Measurements from ENCODE around the gene ZNF618. TPM values are rescaled to one million over a fixed set of nuclear protein-coding genes. Genes with fewer than 3 reads are reported as not detected.

Gene ZNF618
- total and polyA plus RNA-seq, 2 experiments from 2014 or later: 12.1 to 22.1 TPM

GRCh38 chr9:113992276-113992951 is 116.3 kb downstream of the ZNF618 start (continued):
- TF ChIP-seq, protein P1, sequence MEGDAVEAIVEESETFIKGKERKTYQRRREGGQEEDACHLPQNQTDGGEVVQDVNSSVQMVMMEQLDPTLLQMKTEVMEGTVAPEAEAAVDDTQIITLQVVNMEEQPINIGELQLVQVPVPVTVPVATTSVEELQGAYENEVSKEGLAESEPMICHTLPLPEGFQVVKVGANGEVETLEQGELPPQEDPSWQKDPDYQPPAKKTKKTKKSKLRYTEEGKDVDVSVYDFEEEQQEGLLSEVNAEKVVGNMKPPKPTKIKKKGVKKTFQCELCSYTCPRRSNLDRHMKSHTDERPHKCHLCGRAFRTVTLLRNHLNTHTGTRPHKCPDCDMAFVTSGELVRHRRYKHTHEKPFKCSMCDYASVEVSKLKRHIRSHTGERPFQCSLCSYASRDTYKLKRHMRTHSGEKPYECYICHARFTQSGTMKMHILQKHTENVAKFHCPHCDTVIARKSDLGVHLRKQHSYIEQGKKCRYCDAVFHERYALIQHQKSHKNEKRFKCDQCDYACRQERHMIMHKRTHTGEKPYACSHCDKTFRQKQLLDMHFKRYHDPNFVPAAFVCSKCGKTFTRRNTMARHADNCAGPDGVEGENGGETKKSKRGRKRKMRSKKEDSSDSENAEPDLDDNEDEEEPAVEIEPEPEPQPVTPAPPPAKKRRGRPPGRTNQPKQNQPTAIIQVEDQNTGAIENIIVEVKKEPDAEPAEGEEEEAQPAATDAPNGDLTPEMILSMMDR (conservative IDR thresholded peaks at IDR 0.05; ENCODE audit: low read depth in 2 of 2): no peak
- TF ChIP-seq, protein P2, sequence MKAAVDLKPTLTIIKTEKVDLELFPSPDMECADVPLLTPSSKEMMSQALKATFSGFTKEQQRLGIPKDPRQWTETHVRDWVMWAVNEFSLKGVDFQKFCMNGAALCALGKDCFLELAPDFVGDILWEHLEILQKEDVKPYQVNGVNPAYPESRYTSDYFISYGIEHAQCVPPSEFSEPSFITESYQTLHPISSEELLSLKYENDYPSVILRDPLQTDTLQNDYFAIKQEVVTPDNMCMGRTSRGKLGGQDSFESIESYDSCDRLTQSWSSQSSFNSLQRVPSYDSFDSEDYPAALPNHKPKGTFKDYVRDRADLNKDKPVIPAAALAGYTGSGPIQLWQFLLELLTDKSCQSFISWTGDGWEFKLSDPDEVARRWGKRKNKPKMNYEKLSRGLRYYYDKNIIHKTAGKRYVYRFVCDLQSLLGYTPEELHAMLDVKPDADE (IDR thresholded peaks at IDR 0.05): no peak
- TF ChIP-seq NANOG (IDR thresholded peaks at IDR 0.05; ENCODE audit: borderline replicate concordance): no peak

DNA sequence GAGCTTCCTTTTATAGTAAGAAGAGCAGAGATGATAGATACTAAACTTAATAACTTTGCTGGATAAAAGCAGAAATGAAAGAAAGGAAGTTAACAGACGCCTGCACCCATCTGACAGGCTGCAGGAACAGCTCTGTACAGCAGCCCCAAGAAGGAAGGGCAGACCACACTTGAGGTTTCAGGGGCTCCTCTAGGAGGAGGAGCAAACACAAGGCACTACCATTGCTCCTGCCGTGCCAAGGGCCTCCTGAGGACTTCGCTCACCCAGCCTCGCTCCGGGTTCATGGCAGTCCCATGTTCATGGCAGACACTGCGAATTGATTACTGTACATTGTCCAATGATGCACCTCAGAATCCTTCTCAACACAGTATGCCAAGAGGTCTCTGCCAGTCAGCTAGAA is 116.9 kb downstream of the ZNF618 start:
- H4K20me1 ChIP-seq (replicated peaks; ENCODE audit: insufficient read depth): peaks cover 3% of the 10 kb centered on the region; the same call in 1 of the 2 replicates
- TF ChIP-seq ZNF114 (CRISPR knock-in tag; IDR thresholded peaks at IDR 0.05) (no peak), NANOG (IDR thresholded peaks at IDR 0.05; ENCODE audit: borderline replicate concordance) (no peak), JUNB (IDR thresholded peaks at IDR 0.05; ENCODE audit: unreplicated experiment) (no peak), STAT1 (IDR thresholded peaks at IDR 0.05; ENCODE audit: unreplicated experiment) (no peak), ZNF331 (CRISPR knock-in tag; IDR thresholded peaks at IDR 0.05; ENCODE audit: low read depth) (no peak), EZH2phosphoT487 (IDR thresholded peaks at IDR 0.05; ENCODE audit: unreplicated experiment) (no peak), EZH2 (IDR thresholded peaks at IDR 0.05; ENCODE audit: low read depth, unreplicated experiment) (no peak), CREB1 (CRISPR knock-in tag; IDR thresholded peaks at IDR 0.05; ENCODE audit: low read depth) (no peak), POLR2AphosphoS5 (IDR thresholded peaks at IDR 0.05; ENCODE audit: low read depth) (no peak)
- TF ChIP-seq, protein P1 (conservative IDR thresholded peaks at IDR 0.05; ENCODE audit: low read depth in 2 of 2): no peak
- TF ChIP-seq, protein P2 (IDR thresholded peaks at IDR 0.05): no peak
- TF ChIP-seq, protein P3, sequence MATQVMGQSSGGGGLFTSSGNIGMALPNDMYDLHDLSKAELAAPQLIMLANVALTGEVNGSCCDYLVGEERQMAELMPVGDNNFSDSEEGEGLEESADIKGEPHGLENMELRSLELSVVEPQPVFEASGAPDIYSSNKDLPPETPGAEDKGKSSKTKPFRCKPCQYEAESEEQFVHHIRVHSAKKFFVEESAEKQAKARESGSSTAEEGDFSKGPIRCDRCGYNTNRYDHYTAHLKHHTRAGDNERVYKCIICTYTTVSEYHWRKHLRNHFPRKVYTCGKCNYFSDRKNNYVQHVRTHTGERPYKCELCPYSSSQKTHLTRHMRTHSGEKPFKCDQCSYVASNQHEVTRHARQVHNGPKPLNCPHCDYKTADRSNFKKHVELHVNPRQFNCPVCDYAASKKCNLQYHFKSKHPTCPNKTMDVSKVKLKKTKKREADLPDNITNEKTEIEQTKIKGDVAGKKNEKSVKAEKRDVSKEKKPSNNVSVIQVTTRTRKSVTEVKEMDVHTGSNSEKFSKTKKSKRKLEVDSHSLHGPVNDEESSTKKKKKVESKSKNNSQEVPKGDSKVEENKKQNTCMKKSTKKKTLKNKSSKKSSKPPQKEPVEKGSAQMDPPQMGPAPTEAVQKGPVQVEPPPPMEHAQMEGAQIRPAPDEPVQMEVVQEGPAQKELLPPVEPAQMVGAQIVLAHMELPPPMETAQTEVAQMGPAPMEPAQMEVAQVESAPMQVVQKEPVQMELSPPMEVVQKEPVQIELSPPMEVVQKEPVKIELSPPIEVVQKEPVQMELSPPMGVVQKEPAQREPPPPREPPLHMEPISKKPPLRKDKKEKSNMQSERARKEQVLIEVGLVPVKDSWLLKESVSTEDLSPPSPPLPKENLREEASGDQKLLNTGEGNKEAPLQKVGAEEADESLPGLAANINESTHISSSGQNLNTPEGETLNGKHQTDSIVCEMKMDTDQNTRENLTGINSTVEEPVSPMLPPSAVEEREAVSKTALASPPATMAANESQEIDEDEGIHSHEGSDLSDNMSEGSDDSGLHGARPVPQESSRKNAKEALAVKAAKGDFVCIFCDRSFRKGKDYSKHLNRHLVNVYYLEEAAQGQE (IDR thresholded peaks at IDR 0.05; ENCODE audit: unreplicated experiment): no peak

More for the DNA sequence above, 116.9 kb downstream of the ZNF618 start:
- no peak overlapping the region for H2AFZ ChIP-seq
- H3K27me3 ChIP-seq (ENCODE audit: insufficient read depth): no peaks in the 10 kb centered on the region
- Mint-ChIP-seq H3K27ac (no peak overlapping the region), H3K4me3 (no peak overlapping the region), H3K4me1 (no peaks in the 10 kb centered on the region; the same call in 2 of the 3 replicates), H3K9me3 (no peaks in the 10 kb centered on the region), H3K27me3 (ENCODE audit: insufficient read depth, low read depth, poor library complexity) (peaks cover 16% of the 10 kb centered on the region), H3K36me3 (ENCODE audit: low read depth) (peaks cover 19% of the 10 kb centered on the region)
- no peaks in the 10 kb centered on the region for H3K79me2 ChIP-seq (replicated peaks; ENCODE audit: insufficient read depth)
- no peaks in the 10 kb centered on the region for H3K9me2 ChIP-seq (ENCODE audit: insufficient read depth)
- ATAC-seq: no peak
- no peak for DNase-seq (ENCODE audit: low spot score)
- no peaks in the 10 kb centered on the region for H3F3A ChIP-seq (replicated peaks; ENCODE audit: low read depth)
- no peaks in the 10 kb centered on the region for H3K36me3 ChIP-seq (ENCODE audit: insufficient read depth)
- no peak overlapping the region for H3K27ac ChIP-seq (ENCODE audit: low read depth)
- no peak overlapping the region for H3K4me2 ChIP-seq
- no peak overlapping the region for H3K4me3 ChIP-seq
- no peaks in the 10 kb centered on the region for H3K4me1 ChIP-seq (ENCODE audit: insufficient read depth)
